ENCODE data around the gene C1orf21.

The C1orf21 gene

DNA sequence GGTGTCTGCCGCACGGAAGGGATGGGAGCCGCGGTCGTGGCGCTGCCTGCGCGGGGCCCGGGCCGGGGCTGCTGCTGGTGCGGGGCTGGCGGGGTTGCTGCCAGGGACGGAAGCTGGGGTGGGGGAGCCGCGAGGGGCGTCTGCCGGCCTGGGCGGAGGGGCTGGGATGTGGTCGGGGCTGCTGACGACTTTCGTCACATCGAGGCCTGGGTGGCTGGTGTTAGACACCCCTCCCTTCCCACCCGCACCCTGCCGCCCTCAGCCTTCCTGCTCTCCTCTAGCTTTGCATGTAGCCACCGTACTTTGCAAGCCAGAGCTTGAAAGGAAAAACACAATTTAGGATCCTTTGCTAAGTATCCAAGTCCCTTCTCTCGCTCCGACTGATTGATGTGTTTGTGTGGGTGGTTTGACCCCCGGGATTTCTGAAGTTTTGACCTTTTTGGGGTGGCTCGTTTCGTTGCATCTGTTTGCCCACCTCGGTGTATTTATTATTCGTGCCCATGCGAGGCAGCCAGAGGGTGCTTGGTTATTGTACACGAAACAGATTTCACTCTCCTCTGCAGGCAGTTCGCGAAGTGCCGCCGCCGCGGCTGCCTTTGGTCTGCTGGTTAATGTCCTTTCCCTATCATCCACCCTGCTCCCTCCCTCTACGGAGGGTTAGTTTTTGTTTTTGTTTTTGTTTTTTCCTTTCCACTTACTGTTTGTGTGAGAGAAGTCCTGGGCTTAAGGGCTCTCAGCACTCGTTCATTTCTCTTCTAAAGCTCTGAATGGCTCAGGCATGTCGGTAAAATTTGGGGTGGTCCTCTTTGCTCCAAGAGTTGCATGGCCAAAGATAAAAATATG, 868 bp downstream of the C1orf21 start:
- H3K4me3 ChIP-seq (ENCODE audit: low read depth, low read length) = peak overlapping the region; percentile 69
- H3K27me3 ChIP-seq (replicated peaks) = no peaks in the 10 kb centered on the region
- no peaks in the 10 kb centered on the region for H3K36me3 ChIP-seq (replicated peaks)
- TF ChIP-seq, protein P1, sequence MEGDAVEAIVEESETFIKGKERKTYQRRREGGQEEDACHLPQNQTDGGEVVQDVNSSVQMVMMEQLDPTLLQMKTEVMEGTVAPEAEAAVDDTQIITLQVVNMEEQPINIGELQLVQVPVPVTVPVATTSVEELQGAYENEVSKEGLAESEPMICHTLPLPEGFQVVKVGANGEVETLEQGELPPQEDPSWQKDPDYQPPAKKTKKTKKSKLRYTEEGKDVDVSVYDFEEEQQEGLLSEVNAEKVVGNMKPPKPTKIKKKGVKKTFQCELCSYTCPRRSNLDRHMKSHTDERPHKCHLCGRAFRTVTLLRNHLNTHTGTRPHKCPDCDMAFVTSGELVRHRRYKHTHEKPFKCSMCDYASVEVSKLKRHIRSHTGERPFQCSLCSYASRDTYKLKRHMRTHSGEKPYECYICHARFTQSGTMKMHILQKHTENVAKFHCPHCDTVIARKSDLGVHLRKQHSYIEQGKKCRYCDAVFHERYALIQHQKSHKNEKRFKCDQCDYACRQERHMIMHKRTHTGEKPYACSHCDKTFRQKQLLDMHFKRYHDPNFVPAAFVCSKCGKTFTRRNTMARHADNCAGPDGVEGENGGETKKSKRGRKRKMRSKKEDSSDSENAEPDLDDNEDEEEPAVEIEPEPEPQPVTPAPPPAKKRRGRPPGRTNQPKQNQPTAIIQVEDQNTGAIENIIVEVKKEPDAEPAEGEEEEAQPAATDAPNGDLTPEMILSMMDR (IDR thresholded peaks at IDR 0.05; ENCODE audit: low read depth, low read length, missing control alignments) = peak; percentile 3
- peak overlapping the region; percentile 8 for H3K27ac ChIP-seq
- DNase-seq = peak; percentile 29
- in situ Hi-C loops (cut with HindIII; ENCODE audit: low pct_ligation_motif_present, low sequenced_read_pairs) = no loop called here

DNA sequence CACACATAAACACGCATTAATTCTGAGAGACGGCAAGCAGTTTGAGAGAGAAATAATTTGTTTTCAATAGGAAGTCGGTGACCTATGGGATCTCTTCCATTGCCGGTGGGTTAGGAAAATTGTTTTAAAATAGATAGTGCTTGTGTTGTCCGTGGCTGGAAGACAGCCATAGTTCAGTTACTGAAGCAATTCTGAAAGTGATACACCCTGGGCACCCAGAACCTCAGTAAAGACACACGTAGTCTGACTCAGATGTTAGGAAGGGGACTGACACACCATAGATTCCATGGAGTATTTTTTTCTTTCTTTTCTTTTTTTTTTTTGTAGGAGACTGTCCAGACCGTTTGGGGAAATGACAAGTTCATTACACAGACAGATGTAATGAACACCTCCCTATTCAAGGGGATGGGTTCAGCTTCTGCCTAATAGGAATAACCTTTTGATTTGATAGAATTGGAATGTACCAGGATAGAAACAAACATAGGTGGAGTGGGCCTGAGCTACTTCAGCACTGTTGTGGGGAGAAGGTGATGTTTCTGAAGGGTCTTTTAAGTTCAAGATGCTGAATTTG, 1.6 kb downstream of the C1orf21 start:
- TF ChIP-seq, protein P1 (IDR thresholded peaks at IDR 0.05; ENCODE audit: low read depth, low read length, missing control alignments) = no peak
- Histone ChIP-seq H3K4me3 (ENCODE audit: low read depth, low read length) (peak overlapping the region; percentile 69), H3K27me3 (replicated peaks) (no peaks in the 10 kb centered on the region), H3K36me3 (replicated peaks) (no peaks in the 10 kb centered on the region), H3K27ac (peak overlapping the region; percentile 8)
- in situ Hi-C loops (cut with HindIII; ENCODE audit: low pct_ligation_motif_present, low sequenced_read_pairs) = no loop called here
- DNase-seq = peak; percentile 71

DNA sequence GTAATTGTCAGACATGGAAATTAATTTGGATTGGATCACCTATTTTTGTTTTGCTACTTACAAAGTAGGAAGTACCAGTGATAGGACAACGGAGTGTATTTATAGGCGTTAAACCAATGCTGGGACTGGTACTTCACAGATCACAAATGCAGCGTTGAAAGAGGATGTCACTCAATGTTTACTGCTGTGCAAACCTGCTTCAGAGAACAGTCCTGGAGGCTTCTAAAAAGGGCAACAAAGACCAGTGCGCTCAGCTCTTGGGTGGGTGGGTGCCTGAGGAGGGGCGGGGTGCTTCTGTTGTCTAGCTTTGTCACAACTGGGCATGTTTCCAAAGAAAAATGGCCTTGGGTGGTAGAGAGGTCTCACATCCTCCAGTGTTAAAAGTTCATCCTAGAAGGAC, 2.1 kb downstream of the C1orf21 start:
- TF ChIP-seq, protein P1 (IDR thresholded peaks at IDR 0.05; ENCODE audit: low read depth, low read length, missing control alignments) = no peak
- in situ Hi-C loops (cut with HindIII; ENCODE audit: low pct_ligation_motif_present, low sequenced_read_pairs) = no loop called here
- no peak overlapping the region for H3K27ac ChIP-seq
- H3K4me3 ChIP-seq (ENCODE audit: low read depth, low read length) = no peak overlapping the region
- no peaks in the 10 kb centered on the region for H3K36me3 ChIP-seq (replicated peaks)
- no peak for DNase-seq
- no peaks in the 10 kb centered on the region for H3K27me3 ChIP-seq (replicated peaks)

DNA sequence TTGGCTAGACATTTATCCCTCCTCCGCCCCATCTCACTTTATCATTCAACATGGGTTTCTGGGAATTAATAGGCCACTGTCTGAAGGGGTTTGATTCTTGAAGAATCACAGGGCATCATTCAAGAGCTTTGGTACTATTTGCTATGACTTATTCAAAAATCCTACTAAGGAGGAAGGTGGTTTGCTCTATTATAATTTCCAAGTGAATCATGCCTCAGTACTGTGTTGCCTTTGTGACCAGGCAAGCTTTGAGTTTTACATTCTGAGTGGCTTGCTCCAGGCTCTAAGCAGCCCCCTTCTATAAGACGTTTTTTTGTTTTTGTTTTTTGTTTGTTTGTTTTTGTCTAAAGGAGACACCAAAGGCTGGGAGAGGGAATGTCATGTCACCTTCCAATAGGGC, 2.6 kb downstream of the C1orf21 start:
- Histone ChIP-seq H3K27me3 (replicated peaks) (no peaks in the 10 kb centered on the region), H3K4me3 (ENCODE audit: low read depth, low read length) (no peak overlapping the region), H3K36me3 (replicated peaks) (no peaks in the 10 kb centered on the region), H3K27ac (no peak overlapping the region)
- TF ChIP-seq, protein P1 (IDR thresholded peaks at IDR 0.05; ENCODE audit: low read depth, low read length, missing control alignments) = no peak
- in situ Hi-C loops (cut with HindIII; ENCODE audit: low pct_ligation_motif_present, low sequenced_read_pairs) = no loop called here
- no peak for DNase-seq

DNA sequence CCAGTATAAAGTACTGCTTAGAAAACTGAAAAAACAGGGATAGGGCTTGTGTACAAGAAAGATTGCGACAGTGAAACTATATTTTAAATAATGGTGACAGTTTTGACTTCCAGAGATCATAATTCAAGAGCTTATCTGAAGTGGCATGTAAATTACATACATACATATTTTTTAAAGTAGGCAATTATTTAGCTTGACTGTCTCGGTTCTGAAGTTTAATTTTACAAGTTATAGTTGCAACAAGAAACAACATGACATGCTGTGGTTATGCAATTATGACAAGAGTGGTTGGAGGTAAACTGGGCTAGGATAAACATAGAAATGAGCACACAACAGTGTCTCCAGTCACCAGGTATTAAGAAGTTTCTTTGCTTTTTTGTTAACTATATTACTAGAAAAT, 4.1 kb downstream of the C1orf21 start:
- in situ Hi-C loops (cut with HindIII; ENCODE audit: low pct_ligation_motif_present, low sequenced_read_pairs) = no loop called here
- no peak overlapping the region for H3K4me3 ChIP-seq (ENCODE audit: low read depth, low read length)
- TF ChIP-seq, protein P1 (IDR thresholded peaks at IDR 0.05; ENCODE audit: low read depth, low read length, missing control alignments) = no peak
- no peak overlapping the region for H3K27ac ChIP-seq
- DNase-seq = no peak
- H3K27me3 ChIP-seq (replicated peaks) = no peaks in the 10 kb centered on the region
- H3K36me3 ChIP-seq (replicated peaks) = no peaks in the 10 kb centered on the region

All from brain microvascular endothelial cell (primary cell).